Measurements from ENCODE around the gene PHACTR1.

- no peak for TF ChIP-seq POLR2A (IDR thresholded peaks at IDR 0.05; ENCODE audit: low read length)
- TF ChIP-seq GATA1 (IDR thresholded peaks at IDR 0.05; ENCODE audit: low read depth, low read length) = no peak
These were observed 222.7 kb downstream of the PHACTR1 start for GRCh38 chr6:12939314-12939713.
